ENCODE results near the gene NPL. TPM values are rescaled to one million over a fixed set of nuclear protein-coding genes. Genes with fewer than 3 reads are reported as not detected.
A peak's percentile ranks its signal among the peaks of the same experiment; 100 is the strongest.

The NPL gene
- polyA plus RNA-seq, 3 donors from 2014 or later, result 3.6 to 9.1 (median 4.8) TPM

- peaks cover 0 to 3% (median 3%) of the 10 kb centered on the region in 3 donors for H3K27me3 Mint-ChIP-seq (ENCODE audit: low read depth in 3 of 3)
- no peak overlapping the region for H3K4me3 Mint-ChIP-seq
- no peak overlapping the region for H3K27ac Mint-ChIP-seq
- DNase-seq, result peak; percentile 5 to 17 (median 15)
- H3K4me1 Mint-ChIP-seq, result peaks cover 11 to 13% of the 10 kb centered on the region in 2 donors
- no peaks in the 10 kb centered on the region for H3K36me3 Mint-ChIP-seq
- no peaks in the 10 kb centered on the region for H3K9me3 Mint-ChIP-seq
These were observed 3.2 kb upstream of the NPL start for GRCh38 chr1:182786223-182786994.

GRCh38 chr1:182786995-182787324 is 2.6 kb upstream of the NPL start:
- H3K4me3 Mint-ChIP-seq, result no peak overlapping the region
- no peak overlapping the region for H3K27ac Mint-ChIP-seq
- no peaks in the 10 kb centered on the region for H3K9me3 Mint-ChIP-seq
- H3K27me3 Mint-ChIP-seq (ENCODE audit: low read depth in 3 of 3), result peaks cover 0 to 3% (median 3%) of the 10 kb centered on the region in 3 donors
- DNase-seq, result no peak
- no peaks in the 10 kb centered on the region for H3K36me3 Mint-ChIP-seq
- peaks cover 11 to 13% of the 10 kb centered on the region in 2 donors for H3K4me1 Mint-ChIP-seq

GRCh38 chr1:182791281-182792179 is 2.0 kb downstream of the NPL start:
- peaks cover 0 to 5% (median 5%) of the 10 kb centered on the region in 3 donors for H3K27me3 Mint-ChIP-seq (ENCODE audit: low read depth in 3 of 3)

DNA sequence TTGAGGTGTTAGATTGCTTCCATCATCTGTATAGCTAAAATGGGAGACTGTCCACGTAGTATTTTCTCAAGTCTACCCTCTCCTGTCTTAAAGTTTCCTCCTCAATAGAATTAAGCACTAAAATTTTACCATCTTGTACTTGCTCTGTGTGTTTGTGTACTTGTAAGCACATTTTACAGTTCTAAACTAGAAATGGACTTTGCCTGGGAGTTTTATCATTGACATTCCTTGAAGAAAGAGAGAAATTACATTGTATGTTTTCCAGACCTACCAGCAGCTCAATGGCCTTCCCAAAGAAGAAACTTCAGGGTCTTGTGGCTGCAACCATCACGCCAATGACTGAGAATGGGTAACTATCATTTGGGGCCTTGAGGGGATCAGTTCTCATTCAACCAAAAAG is 4.5 kb downstream of the NPL start:
- H3K4me3 Mint-ChIP-seq, result no peak overlapping the region
- no peak for DNase-seq
- peaks cover 0 to 4% (median 2%) of the 10 kb centered on the region in 3 donors for H3K27me3 Mint-ChIP-seq (ENCODE audit: low read depth in 3 of 3)
- no peaks in the 10 kb centered on the region for H3K9me3 Mint-ChIP-seq
- no peak overlapping the region for H3K27ac Mint-ChIP-seq
- peaks cover under 1 to 21% (median 7%) of the 10 kb centered on the region in 3 donors for H3K36me3 Mint-ChIP-seq
- H3K4me1 Mint-ChIP-seq, result peaks cover 8 to 9% of the 10 kb centered on the region in 2 donors

More at GRCh38 chr1:182791281-182792179, 2.0 kb downstream of the NPL start:
- no peak for DNase-seq
- Mint-ChIP-seq H3K4me1 (peaks cover 11 to 13% of the 10 kb centered on the region in 2 donors), H3K36me3 (peaks cover 0 to 11% (median 0%) of the 10 kb centered on the region in 3 donors), H3K4me3 (peak overlapping the region in 2 of 5 donors; percentile 3 to 44), H3K9me3 (no peaks in the 10 kb centered on the region), H3K27ac (no peak overlapping the region)

DNA sequence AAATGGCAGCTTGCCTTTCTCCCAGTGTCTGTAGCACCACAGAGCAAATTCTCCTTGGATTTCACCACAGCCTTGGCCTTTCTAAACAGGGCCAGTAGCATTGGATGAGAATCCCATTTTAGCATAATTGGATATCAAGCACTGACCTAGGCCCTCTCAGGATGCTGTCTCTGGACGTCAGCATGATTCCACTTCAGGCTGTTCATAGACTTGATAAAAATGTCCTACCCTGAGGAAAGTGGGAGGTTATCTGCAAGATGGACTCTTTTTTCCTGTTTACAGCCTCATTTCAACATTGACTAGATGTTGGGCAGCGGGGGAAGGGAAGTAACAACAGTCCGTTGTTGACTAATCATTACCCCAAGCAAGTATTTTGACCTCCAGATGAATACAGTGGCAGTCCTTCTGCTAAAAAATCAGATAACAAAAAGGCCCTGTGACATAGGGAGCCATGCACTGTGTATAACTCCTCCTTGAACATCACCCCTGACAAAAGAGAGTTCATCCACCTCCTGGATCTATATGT is 5.2 kb downstream of the NPL start:
- H3K27me3 Mint-ChIP-seq (ENCODE audit: low read depth in 3 of 3), result peaks cover 0 to 4% (median 2%) of the 10 kb centered on the region in 3 donors
- H3K4me1 Mint-ChIP-seq, result peaks cover 5 to 6% of the 10 kb centered on the region in 2 donors
- peaks cover 3 to 23% (median 7%) of the 10 kb centered on the region in 3 donors for H3K36me3 Mint-ChIP-seq
- H3K27ac Mint-ChIP-seq, result no peak overlapping the region
- H3K4me3 Mint-ChIP-seq, result no peak overlapping the region
- no peaks in the 10 kb centered on the region for H3K9me3 Mint-ChIP-seq
- DNase-seq, result no peak

- Mint-ChIP-seq H3K4me1 (no peaks in the 10 kb centered on the region), H3K9me3 (no peaks in the 10 kb centered on the region), H3K4me3 (no peak overlapping the region), H3K36me3 (peaks cover 3 to 23% (median 7%) of the 10 kb centered on the region in 3 donors), H3K27ac (no peak overlapping the region), H3K27me3 (ENCODE audit: low read depth in 3 of 3) (peaks cover 1 to 4% (median 2%) of the 10 kb centered on the region in 3 donors)
- no peak for DNase-seq
These were observed 6.1 kb downstream of the NPL start for GRCh38 chr1:182795563-182796228.

- H3K27ac Mint-ChIP-seq, result no peak overlapping the region
- peaks cover 0 to 1% (median 0%) of the 10 kb centered on the region in 3 donors for H3K27me3 Mint-ChIP-seq (ENCODE audit: low read depth in 3 of 3)
- DNase-seq, result no peak
- H3K9me3 Mint-ChIP-seq, result no peaks in the 10 kb centered on the region
- H3K4me1 Mint-ChIP-seq, result no peaks in the 10 kb centered on the region
- peaks cover 9 to 30% (median 21%) of the 10 kb centered on the region in 3 donors for H3K36me3 Mint-ChIP-seq
- no peak overlapping the region for H3K4me3 Mint-ChIP-seq
These were observed 12.6 kb downstream of the NPL start for GRCh38 chr1:182802006-182802803.

DNA sequence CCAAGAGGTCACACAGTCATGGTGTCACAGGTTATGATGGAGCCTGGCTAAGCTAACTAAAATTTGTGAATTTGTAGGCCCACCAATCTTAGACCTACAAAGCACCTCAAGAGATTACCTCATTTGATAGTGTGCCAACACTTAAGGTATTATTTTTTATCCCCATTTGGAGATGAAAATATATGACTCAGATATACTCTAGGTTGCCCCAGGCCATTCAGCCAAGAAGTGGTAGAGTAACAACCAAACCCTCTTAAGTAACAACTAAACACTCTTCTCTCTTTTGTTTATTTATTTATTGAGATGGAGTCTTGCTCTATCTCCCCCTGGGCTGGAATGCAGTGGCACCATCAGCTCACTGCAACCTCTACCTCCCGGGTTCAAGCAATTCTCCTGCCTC is 14.3 kb downstream of the NPL start:
- no peaks in the 10 kb centered on the region for H3K9me3 Mint-ChIP-seq
- no peak overlapping the region for H3K27ac Mint-ChIP-seq
- H3K36me3 Mint-ChIP-seq, result peaks cover 16 to 33% (median 24%) of the 10 kb centered on the region in 3 donors

DNA sequence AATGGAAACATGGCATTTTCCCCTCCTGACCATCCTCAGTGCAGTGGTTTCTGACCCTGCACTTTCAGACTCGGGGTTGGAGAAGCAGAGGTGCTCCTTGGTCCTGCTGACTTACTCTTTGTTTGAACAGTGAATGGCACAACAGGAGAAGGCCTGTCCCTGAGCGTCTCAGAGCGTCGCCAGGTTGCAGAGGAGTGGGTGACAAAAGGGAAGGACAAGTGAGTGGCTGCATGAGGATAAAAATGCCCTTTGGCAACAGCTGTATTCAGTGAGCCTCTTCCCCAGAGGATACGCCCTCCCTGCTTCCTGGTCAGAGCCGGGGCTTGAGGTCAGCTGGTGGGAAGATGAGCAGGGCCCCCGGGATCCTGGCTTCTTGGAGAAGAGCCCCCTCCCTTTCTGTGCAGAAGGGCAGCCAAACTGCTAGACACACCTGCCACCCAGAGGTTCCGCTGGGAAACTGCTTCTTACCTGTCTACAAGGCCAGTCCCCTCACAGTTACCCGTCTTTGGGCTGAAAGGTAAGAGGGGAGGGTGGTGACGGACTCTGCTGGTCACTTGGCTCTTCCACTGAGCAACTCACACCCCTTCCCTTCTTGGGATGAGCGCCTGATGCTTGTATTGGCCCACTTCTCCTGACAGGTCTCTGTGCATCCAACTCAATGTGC is 16.6 kb downstream of the NPL start:
- Mint-ChIP-seq H3K9me3 (no peaks in the 10 kb centered on the region), H3K36me3 (peaks cover 13 to 36% (median 23%) of the 10 kb centered on the region in 3 donors), H3K27ac (no peak overlapping the region), H3K27me3 (ENCODE audit: low read depth in 3 of 3) (peaks cover 0 to 2% (median 0%) of the 10 kb centered on the region in 3 donors), H3K4me1 (no peaks in the 10 kb centered on the region), H3K4me3 (no peak overlapping the region)
- no peak for DNase-seq

More for the DNA sequence above, 14.3 kb downstream of the NPL start:
- Mint-ChIP-seq H3K4me3 (no peak overlapping the region), H3K4me1 (no peaks in the 10 kb centered on the region), H3K27me3 (ENCODE audit: low read depth in 3 of 3) (peaks cover 0 to 2% (median 1%) of the 10 kb centered on the region in 3 donors)
- DNase-seq, result no peak

DNA sequence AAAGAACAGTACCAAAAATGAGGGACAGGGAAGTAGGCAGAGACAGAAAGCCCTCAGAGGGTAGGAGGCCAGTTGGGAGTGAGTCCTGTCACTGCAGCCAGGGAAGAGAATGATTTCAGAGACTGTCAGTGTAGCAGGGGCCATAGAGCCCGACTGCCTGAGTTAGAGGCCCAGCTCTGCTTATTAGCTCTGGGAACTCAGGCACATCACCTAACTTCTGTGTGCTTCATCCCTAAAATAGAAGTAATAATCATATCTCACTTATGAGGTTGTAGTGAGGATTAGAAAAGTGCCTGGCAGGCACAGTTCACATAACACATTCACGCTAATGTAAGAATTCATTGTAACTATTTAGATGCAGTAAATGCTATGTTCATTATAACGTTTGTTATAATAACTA is 18.3 kb downstream of the NPL start:
- no peak for DNase-seq
- H3K27me3 Mint-ChIP-seq (ENCODE audit: low read depth in 3 of 3), result peaks cover 0 to 2% (median 0%) of the 10 kb centered on the region in 3 donors
- no peaks in the 10 kb centered on the region for H3K9me3 Mint-ChIP-seq
- H3K4me1 Mint-ChIP-seq, result no peaks in the 10 kb centered on the region
- no peak overlapping the region for H3K27ac Mint-ChIP-seq
- H3K4me3 Mint-ChIP-seq, result no peak overlapping the region
- H3K36me3 Mint-ChIP-seq, result peaks cover 17 to 43% (median 26%) of the 10 kb centered on the region in 3 donors

DNA sequence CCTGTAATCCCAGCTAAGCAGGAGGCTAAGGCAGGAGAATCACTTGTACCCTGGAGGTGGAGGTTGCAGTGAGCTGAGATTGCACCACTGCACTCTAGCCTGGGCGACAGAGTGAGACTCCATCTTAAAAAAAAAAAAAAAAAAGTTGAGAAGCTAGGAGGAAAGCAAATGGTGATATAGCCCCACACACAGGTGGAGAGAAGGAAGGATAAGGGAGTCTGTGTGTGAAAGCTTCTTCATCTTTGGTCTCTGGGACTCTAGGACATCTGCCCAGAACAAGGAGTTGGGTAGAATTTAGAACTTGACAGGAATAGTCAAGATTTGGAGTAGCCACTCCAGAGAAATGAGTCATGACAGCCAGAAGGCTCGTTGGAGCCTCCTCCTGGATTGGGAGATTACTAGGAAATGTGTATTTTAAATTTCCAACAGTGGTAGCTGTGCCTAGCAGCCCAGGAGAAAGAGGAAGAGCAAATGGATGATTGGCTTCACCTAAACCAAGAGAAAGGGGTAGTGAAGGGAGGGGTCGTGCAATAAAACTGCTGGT is 19.9 kb downstream of the NPL start:
- H3K9me3 Mint-ChIP-seq, result no peaks in the 10 kb centered on the region
- no peak for DNase-seq
- no peaks in the 10 kb centered on the region for H3K4me1 Mint-ChIP-seq
- peaks cover 0 to 2% (median 0%) of the 10 kb centered on the region in 3 donors for H3K27me3 Mint-ChIP-seq (ENCODE audit: low read depth in 3 of 3)
- no peak overlapping the region for H3K4me3 Mint-ChIP-seq
- no peak overlapping the region for H3K27ac Mint-ChIP-seq
- peaks cover 12 to 33% (median 26%) of the 10 kb centered on the region in 3 donors for H3K36me3 Mint-ChIP-seq

Data from immature natural killer cell (primary cell).